GM19043 (cell line): ENCODE measurements around the gene TRPV6.

ENCODE experiments used
- ATAC-seq: cut with Tn5 transposase; IDR thresholded peaks from one replicate; pipeline ENCODE4 v1.9.1; 2021; ENCODE audit warnings: low read depth; ENCODE audit not compliant: unreplicated experiment

The TRPV6 gene

DNA sequence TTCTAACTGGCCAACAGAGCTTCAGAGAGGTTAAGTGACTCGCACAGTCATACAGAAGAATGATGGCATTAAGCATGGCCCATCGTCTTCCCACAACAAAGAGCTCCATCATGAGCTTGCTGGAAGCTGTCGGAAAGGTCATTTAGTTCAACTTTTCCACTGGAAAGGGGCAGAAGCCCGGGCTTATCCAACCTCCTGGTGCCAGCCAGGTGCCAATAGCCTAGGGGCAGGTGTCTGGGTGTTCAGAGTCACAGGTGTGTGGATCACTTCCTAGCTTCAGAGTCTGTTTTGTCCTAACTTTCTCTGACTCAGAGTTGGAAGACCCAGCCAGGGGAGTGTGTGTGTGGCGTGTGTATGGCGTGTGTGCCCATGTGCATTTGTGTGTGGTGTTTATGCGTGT, 1.3 kb upstream of the TRPV6 start:
- no peak for ATAC-seq

DNA sequence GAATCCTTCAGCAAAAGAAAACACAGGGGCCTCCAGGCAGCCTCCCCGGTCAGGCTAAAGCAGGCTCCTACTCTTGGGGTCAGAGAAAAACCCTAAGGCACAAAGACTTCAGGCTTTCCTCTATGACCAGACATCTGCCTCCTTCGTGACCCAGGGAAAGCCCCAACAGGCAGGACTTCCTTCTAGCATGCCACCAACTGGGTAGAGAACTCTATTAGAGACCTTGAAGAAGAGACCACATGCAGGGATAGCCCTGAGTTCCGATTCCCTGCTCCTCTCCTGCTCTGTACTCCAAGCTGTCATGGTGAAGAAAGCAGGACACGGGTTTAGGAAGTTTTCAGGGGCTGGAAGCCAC, 1.3 kb downstream of the TRPV6 start:
- no peak for ATAC-seq

DNA sequence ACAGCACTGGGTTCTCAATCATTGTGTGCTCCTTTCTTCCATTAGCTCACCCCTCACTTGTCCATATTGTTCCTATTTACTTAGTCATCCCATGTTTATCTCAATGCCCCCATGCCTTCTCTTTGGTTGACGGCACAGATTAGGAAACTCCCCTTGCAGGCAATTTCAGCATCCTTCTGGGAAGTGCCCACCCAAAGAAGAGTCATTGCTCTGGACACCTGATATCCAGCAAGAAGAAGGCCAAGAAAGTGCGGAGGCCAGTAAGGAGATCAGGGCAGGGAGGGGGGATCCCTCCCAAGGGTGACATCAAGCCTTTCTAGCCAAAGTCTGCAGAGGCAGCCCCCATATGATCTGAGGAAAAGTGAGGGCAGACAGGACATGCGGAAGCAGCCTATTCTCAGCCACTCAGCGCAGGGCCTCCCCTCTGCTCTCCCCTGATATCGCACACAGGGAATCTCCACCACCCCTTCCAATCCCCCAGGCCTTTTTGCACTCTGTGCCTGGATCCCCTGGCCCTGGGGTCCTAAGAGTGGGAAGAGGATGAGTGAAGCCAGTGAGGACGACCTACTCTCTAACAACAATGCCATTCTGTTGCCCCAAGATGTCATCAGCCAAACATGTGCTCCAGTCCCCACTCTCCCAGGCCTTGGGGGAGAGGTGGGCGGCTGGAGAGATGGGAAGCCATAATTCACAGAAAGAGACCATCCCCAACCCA, 1.8 kb downstream of the TRPV6 start:
- no peak for ATAC-seq

DNA sequence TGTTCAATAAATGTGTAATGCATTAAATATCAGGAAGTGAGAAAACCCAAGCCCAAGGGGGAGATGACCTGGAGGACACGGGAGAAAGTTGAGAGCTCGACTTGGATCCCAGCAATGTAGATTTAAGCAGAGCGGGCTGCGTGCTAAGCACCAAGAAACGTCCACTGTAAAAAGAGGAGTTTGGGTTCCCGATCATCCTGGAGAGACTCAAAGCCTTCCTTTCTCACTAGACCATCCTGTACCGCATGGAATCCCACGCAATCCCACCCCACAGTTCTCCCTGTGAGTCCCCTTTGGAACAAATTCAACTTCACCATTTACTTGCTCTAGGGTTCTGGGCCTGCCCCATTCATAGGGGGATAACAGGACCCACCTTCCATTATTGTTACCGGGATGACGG, 2.4 kb downstream of the TRPV6 start:
- no peak for ATAC-seq

- ATAC-seq, result no peak
Measured at GRCh38 chr7:142882338-142882678, 3.2 kb downstream of the TRPV6 start.

GRCh38 chr7:142881586-142882337, 3.8 kb downstream of the TRPV6 start:
- no peak for ATAC-seq

- ATAC-seq, result peak; percentile 78
Measured at GRCh38 chr7:142880876-142881505, 4.6 kb downstream of the TRPV6 start.

- ATAC-seq, result no peak
Measured at GRCh38 chr7:142879060-142879459, 6.5 kb downstream of the TRPV6 start.

DNA sequence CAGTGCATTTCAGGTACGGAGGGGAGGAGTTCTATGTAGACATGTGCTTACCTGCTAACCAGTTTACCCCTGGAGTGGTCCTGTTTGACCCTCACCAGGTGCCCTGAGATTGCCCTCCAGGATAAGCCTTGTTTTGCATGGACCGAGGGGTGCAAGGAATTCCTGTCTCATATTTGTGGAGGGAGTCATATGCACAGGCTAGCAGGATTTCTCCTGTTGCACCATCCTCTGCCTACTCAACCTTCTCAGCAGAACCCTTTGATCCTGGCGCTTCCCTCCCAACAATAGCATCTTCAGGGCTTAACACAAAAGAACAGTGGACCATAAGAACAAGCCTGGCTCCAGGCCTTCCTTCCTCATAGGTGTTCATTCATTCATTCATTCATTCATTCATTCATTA, 7.2 kb downstream of the TRPV6 start:
- no peak for ATAC-seq

GRCh38 chr7:142876991-142877910, 8.3 kb downstream of the TRPV6 start:
- no peak for ATAC-seq

GRCh38 chr7:142876236-142876960, 9.1 kb downstream of the TRPV6 start:
- no peak for ATAC-seq

DNA sequence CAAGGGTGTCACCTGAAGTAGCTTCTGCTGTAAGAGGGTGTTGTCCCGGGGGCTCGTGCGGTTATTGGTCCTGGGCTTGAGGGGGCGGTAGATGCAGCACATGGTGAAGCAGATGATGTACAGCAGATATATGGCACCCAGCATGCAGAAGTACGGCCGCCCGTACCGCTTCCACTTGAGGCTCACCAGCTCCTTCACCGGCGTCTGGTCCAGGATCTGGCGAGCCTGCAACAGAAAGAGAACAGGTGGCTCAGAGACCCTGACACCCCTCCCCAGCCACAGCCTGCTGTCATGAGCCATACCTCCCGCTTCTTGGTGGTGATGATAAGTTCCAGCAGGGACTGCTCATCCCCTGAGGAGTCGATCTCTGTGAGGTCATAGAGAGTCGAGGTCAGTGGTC, 10.1 kb downstream of the TRPV6 start:
- no peak for ATAC-seq

DNA sequence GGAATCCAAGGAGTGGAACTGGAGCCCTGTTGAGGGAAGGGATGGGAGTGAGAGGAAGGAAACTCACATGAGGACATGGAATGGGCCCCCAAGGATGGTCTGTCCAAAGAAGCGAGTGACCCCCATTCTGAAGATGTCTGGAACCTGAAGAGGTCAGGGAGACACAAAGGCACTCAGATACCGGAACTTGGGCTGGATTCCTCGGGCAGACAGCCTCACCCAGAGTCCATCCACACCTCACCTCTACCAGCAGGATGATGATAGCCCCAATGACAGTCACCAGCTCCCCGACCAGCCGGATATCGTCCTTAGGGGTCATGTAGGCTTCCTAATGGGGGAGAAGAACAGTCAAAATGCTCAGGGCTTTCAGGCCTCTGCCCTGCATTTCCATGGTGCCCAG, 10.7 kb downstream of the TRPV6 start:
- no peak for ATAC-seq

GRCh38 chr7:142874409-142874808, 11.1 kb downstream of the TRPV6 start:
- ATAC-seq, result no peak

DNA sequence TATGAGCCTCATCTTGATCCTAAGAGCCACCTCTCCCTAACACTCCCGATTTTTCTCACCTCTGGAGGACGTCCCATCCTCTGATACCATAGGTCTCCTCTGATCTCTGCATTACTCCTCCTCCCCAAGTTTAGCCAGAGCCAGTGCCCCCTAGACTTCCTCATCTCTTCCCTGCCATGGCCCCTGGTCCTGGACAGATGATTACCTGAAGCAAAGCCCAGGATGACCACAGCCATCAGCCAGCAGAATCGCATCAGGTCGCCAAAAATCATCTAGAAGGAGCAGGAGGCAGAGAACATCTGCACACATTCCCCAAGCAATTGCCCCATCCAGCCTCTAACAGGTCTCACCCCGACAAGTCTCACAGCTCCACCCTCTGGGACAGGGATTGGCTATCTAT, 11.7 kb downstream of the TRPV6 start:
- ATAC-seq, result no peak

DNA sequence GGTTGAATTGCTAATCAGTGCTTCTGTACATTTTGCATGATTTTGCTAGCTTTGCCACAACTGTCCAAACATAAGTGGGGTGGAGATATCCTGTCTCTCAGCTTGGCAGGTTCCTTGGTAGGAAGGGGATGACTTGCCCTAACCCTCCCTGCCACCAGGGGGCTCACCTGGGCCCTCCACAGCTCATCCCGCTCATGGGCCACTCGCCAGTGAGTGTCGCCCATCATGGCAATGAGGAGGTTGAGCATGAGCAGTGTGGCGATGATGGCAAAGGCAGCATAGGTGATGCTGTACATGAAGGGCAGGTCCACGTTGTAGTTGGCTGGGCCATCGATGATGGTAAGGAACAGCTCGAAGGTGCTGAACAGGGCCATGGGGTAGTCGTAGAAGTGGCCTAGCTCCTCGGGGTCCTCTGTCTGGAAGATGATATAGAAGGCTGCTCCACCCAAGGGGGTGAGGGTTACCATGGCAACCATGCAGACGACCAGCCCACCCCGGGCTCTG, 12.2 kb downstream of the TRPV6 start:
- ATAC-seq, result peak; percentile 75

DNA sequence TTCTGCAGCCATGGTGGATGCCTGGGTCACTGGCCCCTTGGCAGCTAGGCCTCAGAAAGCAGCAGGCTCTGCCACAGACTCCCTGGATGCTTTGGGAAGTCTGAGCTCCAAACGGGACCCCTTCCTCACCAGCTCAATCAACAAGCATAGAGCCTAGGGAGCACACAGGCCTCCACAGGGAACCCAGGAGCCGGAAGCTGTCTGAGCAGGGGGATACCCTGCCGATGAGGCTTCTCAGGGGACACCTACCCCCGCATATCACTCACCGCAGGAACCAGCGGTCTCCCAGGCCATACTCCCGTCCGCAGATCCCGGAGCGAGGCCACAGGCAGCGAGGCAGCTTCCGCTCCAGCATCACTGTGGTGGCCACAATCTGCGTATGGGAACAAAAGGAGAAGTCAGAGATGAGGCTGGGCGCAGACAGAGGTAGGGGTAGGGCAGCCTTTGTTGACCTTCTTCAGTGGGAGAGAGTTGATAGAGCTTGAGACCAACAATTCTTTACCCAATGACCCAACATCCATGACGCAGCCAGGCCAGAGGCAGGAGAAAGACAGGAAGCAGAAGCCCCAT, 13.4 kb downstream of the TRPV6 start:
- ATAC-seq, result no peak

GRCh38 chr7:142871260-142872105, 14.1 kb downstream of the TRPV6 start:
- no peak for ATAC-seq
